HFF-Myc (cell line): ENCODE data around the gene AXIN1.
"Not testable (repeated sequence)": the region's sequence is repeated elsewhere in the genome, so short reads cannot be mapped to it uniquely, and the experiment has no call there.

Source experiments
- DNase-seq: peaks from one replicate; pipeline ENCODE4 v3.0.0-alpha.2; 2011; ENCODE audit warnings: low read depth; ENCODE audit errors: extremely low read depth
- H3K4me3 ChIP-seq: replicated peaks from 2 replicates; pipeline ENCODE4 v1.5.1; 2011; ENCODE audit warnings: low read depth, mild to moderate bottlenecking, control low read depth, low read length
- CTCF ChIP-seq: IDR thresholded peaks from 2 replicates; pipeline ENCODE4 v1.5.1; 2012; ENCODE audit warnings: mild to moderate bottlenecking, low read depth, low read length, control low read depth; ENCODE audit errors: missing control alignments

AXIN1 gene

GRCh38 chr16:380762-381011, 28.2 kb upstream of the AXIN1 start:
- no peak for TF ChIP-seq CTCF
- no peak for DNase-seq
- peak overlapping the region; percentile 77 for H3K4me3 ChIP-seq

GRCh38 chr16:379961-380761, 27.6 kb upstream of the AXIN1 start:
- TF ChIP-seq CTCF, result no peak
- DNase-seq, result no peak
- peak overlapping the region; percentile 77 for H3K4me3 ChIP-seq

GRCh38 chr16:379183-379960, 26.8 kb upstream of the AXIN1 start:
- H3K4me3 ChIP-seq, result no peak overlapping the region
- no peak for DNase-seq
- TF ChIP-seq CTCF, result no peak

GRCh38 chr16:378821-379182, 26.3 kb upstream of the AXIN1 start:
- no peak for TF ChIP-seq CTCF
- no peak overlapping the region for H3K4me3 ChIP-seq
- DNase-seq, result no peak

GRCh38 chr16:378113-378820, 25.7 kb upstream of the AXIN1 start:
- not testable (repeated sequence) for DNase-seq, H3K4me3 ChIP-seq

GRCh38 chr16:377419-377951, 25.0 kb upstream of the AXIN1 start:
- H3K4me3 ChIP-seq, result no peak overlapping the region
- TF ChIP-seq CTCF, result no peak
- DNase-seq, result no peak
